Type B pancreatic cell (in vitro differentiated cells): ENCODE measurements around the gene TOM1L2. TPM values are rescaled to one million over a fixed set of nuclear protein-coding genes. Genes with fewer than 3 reads are reported as not detected.

Source experiments
- DNase-seq: peaks from one replicate; pipeline ENCODE4 v3.0.0; 2021; ENCODE audit warnings: mixed read lengths; ENCODE audit not compliant: unreplicated experiment; ENCODE audit errors: extremely low spot score
- H3K27ac Mint-ChIP-seq: 2 replicates; pipeline ENCODE4 v1.8.0; 2021; ENCODE audit warnings: mild to moderate bottlenecking, mixed read lengths
- H3K27me3 Mint-ChIP-seq: 2 replicates; pipeline ENCODE4 v1.8.0; 2021; ENCODE audit warnings: mixed read lengths
- H3K36me3 Mint-ChIP-seq: 2 replicates; pipeline ENCODE4 v1.8.0; 2021; ENCODE audit warnings: mixed read lengths
- H3K4me1 Mint-ChIP-seq: one replicate; pipeline ENCODE4 v1.8.0; 2021; ENCODE audit warnings: mixed read lengths; ENCODE audit not compliant: unreplicated experiment
- H3K4me3 Mint-ChIP-seq: 2 replicates; pipeline ENCODE4 v1.8.0; 2021; ENCODE audit warnings: mild to moderate bottlenecking, mixed read lengths
- H3K9me3 Mint-ChIP-seq: 2 replicates; pipeline ENCODE4 v1.8.0; 2021; ENCODE audit warnings: mixed read lengths
- total RNA-seq: library from RNA; stranded (reverse); gene quantifications from 2 replicates; pipeline ENCODE4 v1.2.1, GENCODE V29; 2021; ENCODE audit warnings: low replicate concordance
- TF ChIP-seq, protein P1 (sequence below): fragments of 200-600 bp; sonication (generic); conservative IDR thresholded peaks from 2 replicates; pipeline ENCODE4 v1.5.0; 2021; ENCODE audit warnings: antibody characterized with exemption, mild to moderate bottlenecking

The TOM1L2 gene
- total RNA-seq, 1 donor from 2014 or later: 62.5 TPM

DNA sequence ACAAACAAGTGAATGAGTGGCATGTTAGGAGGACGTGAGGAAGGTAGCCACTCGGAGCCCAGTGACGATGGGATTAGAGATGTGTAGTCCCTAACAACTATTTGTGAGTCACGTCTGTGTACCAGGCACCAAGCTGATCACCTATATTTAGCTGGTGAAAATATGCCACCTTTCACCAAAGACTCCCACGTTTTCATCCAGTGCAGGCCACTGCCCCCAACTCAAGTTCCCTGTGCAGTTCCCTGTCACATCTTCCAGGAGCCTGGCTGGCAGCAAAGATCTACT, 67.2 kb downstream of the TOM1L2 start:
- Mint-ChIP-seq H3K9me3 (no peaks in the 10 kb centered on the region), H3K27me3 (no peaks in the 10 kb centered on the region)

DNA sequence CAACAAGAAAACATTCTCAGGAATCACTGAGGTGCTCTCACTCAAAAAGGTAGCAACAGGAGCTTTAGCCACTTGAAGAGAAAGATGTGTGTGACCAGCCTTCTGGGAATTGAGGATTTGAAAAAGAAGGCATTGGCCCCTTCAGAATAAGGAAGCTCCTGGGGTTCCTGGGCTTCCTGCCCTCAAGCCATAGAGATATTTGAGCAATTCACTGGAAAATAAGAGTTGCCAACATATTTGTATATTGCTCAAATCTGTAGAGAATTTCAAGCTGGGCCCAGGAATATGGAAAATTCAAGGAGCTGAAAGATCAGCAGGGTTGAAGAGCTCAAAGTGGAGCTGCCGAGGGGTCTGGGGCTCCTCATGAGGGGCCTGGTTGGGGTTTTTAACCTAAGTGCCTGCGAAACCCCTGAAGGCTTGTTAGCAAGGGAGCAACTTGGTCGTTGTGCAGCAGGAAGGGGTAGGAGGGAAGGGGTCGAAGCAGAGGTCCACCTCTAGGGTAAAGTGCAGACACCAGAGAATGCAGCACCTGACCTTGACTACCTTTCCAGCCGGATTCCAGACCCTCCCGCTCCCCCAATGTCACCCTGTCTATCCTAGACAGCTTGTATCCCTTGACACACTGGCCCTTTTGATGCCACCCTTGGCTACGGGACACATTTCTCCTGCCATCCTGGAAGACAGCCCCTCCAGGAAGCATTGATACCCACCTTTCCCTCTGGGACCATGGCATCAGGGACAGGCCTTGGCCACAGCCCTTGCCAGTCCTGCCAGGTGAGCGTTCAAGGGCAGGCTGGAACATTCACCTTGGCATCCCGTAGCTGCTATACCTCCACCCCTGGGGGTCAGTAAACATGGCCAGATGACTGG, 67.8 kb downstream of the TOM1L2 start:
- DNase-seq: no peak
- Mint-ChIP-seq H3K4me3 (no peak overlapping the region), H3K27ac (no peak overlapping the region), H3K36me3 (peaks cover 20% of the 10 kb centered on the region), H3K9me3 (no peaks in the 10 kb centered on the region), H3K27me3 (no peaks in the 10 kb centered on the region), H3K4me1 (peaks cover 25% of the 10 kb centered on the region)
- TF ChIP-seq, protein P1, sequence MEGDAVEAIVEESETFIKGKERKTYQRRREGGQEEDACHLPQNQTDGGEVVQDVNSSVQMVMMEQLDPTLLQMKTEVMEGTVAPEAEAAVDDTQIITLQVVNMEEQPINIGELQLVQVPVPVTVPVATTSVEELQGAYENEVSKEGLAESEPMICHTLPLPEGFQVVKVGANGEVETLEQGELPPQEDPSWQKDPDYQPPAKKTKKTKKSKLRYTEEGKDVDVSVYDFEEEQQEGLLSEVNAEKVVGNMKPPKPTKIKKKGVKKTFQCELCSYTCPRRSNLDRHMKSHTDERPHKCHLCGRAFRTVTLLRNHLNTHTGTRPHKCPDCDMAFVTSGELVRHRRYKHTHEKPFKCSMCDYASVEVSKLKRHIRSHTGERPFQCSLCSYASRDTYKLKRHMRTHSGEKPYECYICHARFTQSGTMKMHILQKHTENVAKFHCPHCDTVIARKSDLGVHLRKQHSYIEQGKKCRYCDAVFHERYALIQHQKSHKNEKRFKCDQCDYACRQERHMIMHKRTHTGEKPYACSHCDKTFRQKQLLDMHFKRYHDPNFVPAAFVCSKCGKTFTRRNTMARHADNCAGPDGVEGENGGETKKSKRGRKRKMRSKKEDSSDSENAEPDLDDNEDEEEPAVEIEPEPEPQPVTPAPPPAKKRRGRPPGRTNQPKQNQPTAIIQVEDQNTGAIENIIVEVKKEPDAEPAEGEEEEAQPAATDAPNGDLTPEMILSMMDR: no peak

More for the DNA sequence above, 67.2 kb downstream of the TOM1L2 start:
- peaks cover 25% of the 10 kb centered on the region for H3K4me1 Mint-ChIP-seq
- TF ChIP-seq, protein P1: no peak
- no peak overlapping the region for H3K27ac Mint-ChIP-seq
- peaks cover 20% of the 10 kb centered on the region for H3K36me3 Mint-ChIP-seq
- DNase-seq: no peak
- H3K4me3 Mint-ChIP-seq: no peak overlapping the region

DNA sequence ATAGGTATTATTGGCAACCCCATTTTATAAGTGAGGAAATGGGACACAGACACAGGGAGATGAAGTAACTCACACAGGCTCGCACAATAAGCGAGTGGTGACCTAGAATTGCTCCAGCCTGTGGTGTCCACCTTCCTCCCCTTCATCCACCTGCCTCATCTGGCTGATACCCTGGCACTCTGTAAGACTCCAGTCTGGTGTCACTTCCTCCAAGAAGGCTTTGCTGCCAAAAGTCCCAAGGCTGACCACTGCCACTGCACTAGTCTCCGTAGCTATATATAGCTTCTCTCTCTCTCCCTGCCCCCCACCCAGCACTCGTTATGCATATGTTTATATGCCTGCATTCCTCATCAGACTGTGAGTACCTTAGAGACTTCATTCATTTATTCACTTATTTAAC, 69.3 kb downstream of the TOM1L2 start:
- Mint-ChIP-seq H3K4me3 (no peak overlapping the region), H3K36me3 (peaks cover 23% of the 10 kb centered on the region), H3K4me1 (peaks cover 25% of the 10 kb centered on the region), H3K9me3 (no peaks in the 10 kb centered on the region), H3K27ac (no peak overlapping the region), H3K27me3 (no peaks in the 10 kb centered on the region)
- no peak for DNase-seq
- TF ChIP-seq, protein P1: no peak

DNA sequence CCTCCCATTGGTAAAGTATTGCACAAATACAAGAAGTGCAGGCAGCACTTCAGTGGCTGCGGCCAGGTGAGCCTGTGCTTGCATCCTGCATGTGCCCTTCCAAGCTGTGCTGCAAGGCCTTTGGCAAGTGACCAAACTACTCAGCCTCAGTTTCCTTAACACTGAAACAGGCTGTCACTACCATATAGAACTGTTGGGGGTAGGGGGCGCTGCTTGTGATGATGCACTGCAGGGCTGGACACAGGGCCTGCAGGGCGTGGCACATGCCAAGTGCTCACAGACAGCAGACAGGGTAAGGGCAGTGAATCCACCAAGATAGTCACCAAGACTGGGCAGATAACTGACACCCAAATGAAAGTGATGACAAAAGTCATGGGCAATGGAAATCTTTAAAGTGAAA, 69.8 kb downstream of the TOM1L2 start:
- peaks cover 23% of the 10 kb centered on the region for H3K4me1 Mint-ChIP-seq
- no peak overlapping the region for H3K4me3 Mint-ChIP-seq
- no peak for DNase-seq
- H3K27me3 Mint-ChIP-seq: no peaks in the 10 kb centered on the region
- peaks cover 23% of the 10 kb centered on the region for H3K36me3 Mint-ChIP-seq
- H3K9me3 Mint-ChIP-seq: no peaks in the 10 kb centered on the region
- TF ChIP-seq, protein P1: no peak
- H3K27ac Mint-ChIP-seq: no peak overlapping the region

DNA sequence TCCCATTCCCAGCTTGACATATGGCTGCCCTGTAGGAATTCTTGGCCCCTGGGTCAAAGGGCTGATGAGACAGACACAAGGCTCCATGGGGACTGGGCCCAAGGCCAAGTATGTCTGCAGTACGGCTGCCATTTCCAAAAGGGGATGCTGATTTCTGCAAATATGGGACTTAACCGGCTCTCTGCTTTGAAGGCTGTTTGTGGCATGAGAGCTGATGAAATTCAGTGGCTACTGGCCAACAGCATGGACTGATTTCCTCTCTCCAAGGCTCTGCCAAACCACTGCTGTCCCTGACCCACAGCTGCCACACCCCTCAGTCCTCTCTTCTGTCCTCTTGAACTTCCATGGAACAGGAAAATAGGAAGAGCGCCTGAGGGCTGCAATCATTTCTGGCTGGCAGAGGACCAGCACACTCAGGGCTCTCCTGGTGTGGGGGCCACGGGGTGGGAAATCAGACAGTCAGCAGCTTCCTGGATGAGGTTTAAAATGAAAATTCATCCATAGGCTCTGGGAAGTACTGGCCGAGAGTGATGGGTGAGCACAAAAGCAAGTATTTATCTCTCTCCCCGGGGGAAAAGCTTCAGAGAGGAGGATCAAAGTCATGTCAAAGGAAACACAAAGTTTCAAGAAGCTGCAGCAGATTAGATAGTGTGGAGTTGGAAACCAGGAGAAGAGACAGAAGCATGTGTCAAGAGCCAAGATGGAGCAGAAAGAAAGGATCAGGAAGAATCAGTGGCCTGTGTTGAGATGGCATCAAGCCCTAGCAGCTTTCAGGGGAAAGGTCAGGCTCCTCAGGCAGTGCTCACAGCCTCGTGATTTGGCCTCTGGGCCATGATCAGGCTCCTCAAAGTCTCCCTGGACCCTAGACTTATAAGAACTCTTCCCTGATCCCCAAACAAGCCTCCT, 71.3 kb downstream of the TOM1L2 start:
- Mint-ChIP-seq H3K9me3 (no peaks in the 10 kb centered on the region), H3K27ac (peak overlapping the region; percentile 6), H3K4me3 (peak overlapping the region; percentile 3), H3K4me1 (peaks cover 13% of the 10 kb centered on the region), H3K36me3 (peaks cover 17% of the 10 kb centered on the region), H3K27me3 (no peaks in the 10 kb centered on the region)
- TF ChIP-seq, protein P1: no peak
- no peak for DNase-seq
